Measurements from ENCODE around the gene TWNK. TPM values are rescaled to one million over a fixed set of nuclear protein-coding genes. Genes with fewer than 3 reads are reported as not detected.

Gene TWNK
- total RNA-seq, 2 donors from 2014 or later = 4.6 to 11.4 TPM

- Histone ChIP-seq H3K27ac (peak overlapping the region; percentile 74), H3K4me3 (peak overlapping the region; percentile 89), H3K27me3 (no peaks in the 10 kb centered on the region), H3K4me1 (peaks cover 21% of the 10 kb centered on the region), H3K9me3 (no peaks in the 10 kb centered on the region), H3K9ac (ENCODE audit: low read depth in 2 of 2, low read length in 2 of 2) (peak overlapping the region; percentile 81 to 97), H3K36me3 (no peaks in the 10 kb centered on the region)
- TF ChIP-seq, protein P1, sequence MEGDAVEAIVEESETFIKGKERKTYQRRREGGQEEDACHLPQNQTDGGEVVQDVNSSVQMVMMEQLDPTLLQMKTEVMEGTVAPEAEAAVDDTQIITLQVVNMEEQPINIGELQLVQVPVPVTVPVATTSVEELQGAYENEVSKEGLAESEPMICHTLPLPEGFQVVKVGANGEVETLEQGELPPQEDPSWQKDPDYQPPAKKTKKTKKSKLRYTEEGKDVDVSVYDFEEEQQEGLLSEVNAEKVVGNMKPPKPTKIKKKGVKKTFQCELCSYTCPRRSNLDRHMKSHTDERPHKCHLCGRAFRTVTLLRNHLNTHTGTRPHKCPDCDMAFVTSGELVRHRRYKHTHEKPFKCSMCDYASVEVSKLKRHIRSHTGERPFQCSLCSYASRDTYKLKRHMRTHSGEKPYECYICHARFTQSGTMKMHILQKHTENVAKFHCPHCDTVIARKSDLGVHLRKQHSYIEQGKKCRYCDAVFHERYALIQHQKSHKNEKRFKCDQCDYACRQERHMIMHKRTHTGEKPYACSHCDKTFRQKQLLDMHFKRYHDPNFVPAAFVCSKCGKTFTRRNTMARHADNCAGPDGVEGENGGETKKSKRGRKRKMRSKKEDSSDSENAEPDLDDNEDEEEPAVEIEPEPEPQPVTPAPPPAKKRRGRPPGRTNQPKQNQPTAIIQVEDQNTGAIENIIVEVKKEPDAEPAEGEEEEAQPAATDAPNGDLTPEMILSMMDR (IDR thresholded peaks at IDR 0.05) = no peak
- intact Hi-C loops (cut with DNase I) = no loop called here
- DNase-seq = peak; percentile 79
Measured at GRCh38 chr10:101000915-101001658, 13.7 kb downstream of the TWNK start.

- Histone ChIP-seq H3K9me3 (no peaks in the 10 kb centered on the region), H3K9ac (ENCODE audit: low read depth in 2 of 2, low read length in 2 of 2) (peak overlapping the region in 1 of 2 donors; percentile 72), H3K27me3 (no peaks in the 10 kb centered on the region), H3K36me3 (no peaks in the 10 kb centered on the region), H3K27ac (peak overlapping the region; percentile 74), H3K4me3 (no peak overlapping the region), H3K4me1 (peaks cover 15% of the 10 kb centered on the region)
- no peak for DNase-seq
- intact Hi-C loops (cut with DNase I) = no loop called here
- TF ChIP-seq, protein P1 (IDR thresholded peaks at IDR 0.05) = no peak
Measured at GRCh38 chr10:101001659-101002035, 14.3 kb downstream of the TWNK start.

DNA sequence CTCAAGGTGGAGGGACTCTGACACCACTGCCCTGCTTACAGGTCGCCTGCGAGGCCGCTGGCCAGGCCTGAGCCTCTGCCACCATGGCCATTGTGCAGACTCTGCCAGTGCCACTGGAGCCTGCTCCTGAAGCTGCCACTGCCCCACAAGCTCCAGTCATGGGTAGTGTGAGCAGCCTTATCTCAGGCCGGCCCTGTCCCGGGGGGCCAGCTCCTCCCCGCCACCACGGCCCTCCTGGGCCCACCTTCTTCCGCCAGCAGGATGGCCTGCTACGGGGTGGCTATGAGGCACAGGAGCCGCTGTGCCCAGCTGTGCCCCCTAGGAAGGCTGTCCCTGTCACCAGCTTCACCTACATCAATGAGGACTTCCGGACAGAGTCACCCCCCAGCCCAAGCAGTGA, 15.1 kb downstream of the TWNK start:
- H3K4me3 ChIP-seq = no peak overlapping the region
- no peaks in the 10 kb centered on the region for H3K27me3 ChIP-seq
- H3K4me1 ChIP-seq = peaks cover 14% of the 10 kb centered on the region
- no peak overlapping the region for H3K27ac ChIP-seq
- DNase-seq = no peak
- no peaks in the 10 kb centered on the region for H3K9me3 ChIP-seq
- TF ChIP-seq, protein P1 (IDR thresholded peaks at IDR 0.05) = no peak
- H3K36me3 ChIP-seq = no peaks in the 10 kb centered on the region
- intact Hi-C loops (cut with DNase I) = no loop called here
- H3K9ac ChIP-seq (ENCODE audit: low read depth in 2 of 2, low read length in 2 of 2) = peak overlapping the region in 1 of 2 donors; percentile 72

GRCh38 chr10:101003639-101004206, 16.4 kb downstream of the TWNK start:
- peaks cover 10% of the 10 kb centered on the region for H3K4me1 ChIP-seq
- TF ChIP-seq, protein P1 (IDR thresholded peaks at IDR 0.05) = no peak
- intact Hi-C loops (cut with DNase I) = no loop called here

DNA sequence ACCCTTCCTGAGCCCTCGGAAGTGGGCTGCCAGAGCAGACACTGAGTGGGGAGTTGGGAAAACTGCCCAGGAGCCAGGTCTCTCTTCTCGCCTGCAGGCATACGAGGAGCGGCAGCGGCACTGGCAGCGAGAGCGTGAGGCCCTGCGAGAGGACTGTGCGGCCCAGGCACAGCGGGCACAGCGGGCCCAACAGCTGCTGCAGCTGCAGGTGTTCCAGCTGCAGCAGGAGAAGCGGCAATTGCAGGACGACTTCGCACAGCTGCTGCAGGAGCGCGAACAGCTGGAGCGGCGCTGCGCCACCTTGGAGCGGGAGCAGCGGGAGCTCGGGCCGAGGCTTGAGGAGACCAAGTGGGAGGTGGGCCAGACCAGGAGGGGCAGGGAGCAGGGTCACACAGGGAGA, 18.0 kb downstream of the TWNK start:
- H3K27ac ChIP-seq = no peak overlapping the region
- H3K4me1 ChIP-seq = peaks cover 7% of the 10 kb centered on the region
- no peaks in the 10 kb centered on the region for H3K9me3 ChIP-seq
- no peak overlapping the region for H3K9ac ChIP-seq (ENCODE audit: low read depth in 2 of 2, low read length in 2 of 2)
- TF ChIP-seq, protein P1 (IDR thresholded peaks at IDR 0.05) = no peak
- intact Hi-C loops (cut with DNase I) = no loop called here
- no peak for DNase-seq
- H3K36me3 ChIP-seq = no peaks in the 10 kb centered on the region
- H3K4me3 ChIP-seq = no peak overlapping the region
- H3K27me3 ChIP-seq = no peaks in the 10 kb centered on the region

More at GRCh38 chr10:101003639-101004206, 16.4 kb downstream of the TWNK start:
- no peaks in the 10 kb centered on the region for H3K27me3 ChIP-seq
- H3K9ac ChIP-seq (ENCODE audit: low read depth in 2 of 2, low read length in 2 of 2) = no peak overlapping the region
- H3K27ac ChIP-seq = no peak overlapping the region
- no peak for DNase-seq
- H3K36me3 ChIP-seq = no peaks in the 10 kb centered on the region
- H3K9me3 ChIP-seq = no peaks in the 10 kb centered on the region
- H3K4me3 ChIP-seq = no peak overlapping the region

All from colonic mucosa (tissue), 4 donors.